GM13977 (cell line): Measurements from ENCODE around the gene B4GALT3.

Experiments used
- DNase-seq: peaks from one replicate; pipeline ENCODE4 v3.0.0; 2012; ENCODE audit warnings: low spot score
- CTCF ChIP-seq: IDR thresholded peaks from 2 replicates; pipeline ENCODE4 v1.5.1; 2012; ENCODE audit warnings: mild to moderate bottlenecking, control low read depth; ENCODE audit not compliant: insufficient read depth; ENCODE audit errors: extremely low read depth, missing control alignments
- in situ Hi-C: fragments of 300-500 bp; cut with MboI; formaldehyde crosslinking; loops from one replicate; pipeline ENCODE4 v1.12.0; 2022; ENCODE audit warnings: low sequenced_read_pairs, low pct_unique_long_range_greater_than_20kb, mixed read lengths, inconsistent platforms; ENCODE audit not compliant: unreplicated experiment

The B4GALT3 gene

GRCh38 chr1:161122967-161123366 lies 54.3 kb downstream of the B4GALT3 start:
- in situ Hi-C loops, result no loop called here
- DNase-seq, result no peak

DNA sequence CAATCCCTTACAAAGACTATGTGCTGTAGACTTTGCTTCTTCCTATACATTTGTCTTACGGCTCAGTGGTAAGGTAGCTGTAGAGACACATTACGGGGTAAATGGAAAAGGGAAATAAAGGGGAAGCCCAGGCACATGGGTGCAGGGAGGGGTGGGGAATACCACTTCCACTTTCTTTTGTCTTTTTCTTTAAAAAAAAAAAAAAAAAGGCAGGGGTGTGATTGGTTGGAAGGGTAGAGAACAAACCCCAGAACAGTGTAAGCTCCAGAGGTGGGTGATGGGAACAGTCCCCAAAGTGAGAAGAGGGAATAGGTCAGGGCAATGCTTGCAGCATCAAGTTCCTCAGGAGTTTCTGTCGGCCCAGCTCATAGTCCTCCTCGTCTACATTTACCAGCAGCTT lies 55.5 kb downstream of the B4GALT3 start:
- no peak for TF ChIP-seq CTCF
- DNase-seq, result no peak
- in situ Hi-C loops, result no loop called here

More at GRCh38 chr1:161122967-161123366, 54.3 kb downstream of the B4GALT3 start:
- TF ChIP-seq CTCF, result no peak
